ENCODE measurements around the gene RFXAP. TPM values are rescaled to one million over a fixed set of nuclear protein-coding genes. Genes with fewer than 3 reads are reported as not detected.

Gene RFXAP, protein sequence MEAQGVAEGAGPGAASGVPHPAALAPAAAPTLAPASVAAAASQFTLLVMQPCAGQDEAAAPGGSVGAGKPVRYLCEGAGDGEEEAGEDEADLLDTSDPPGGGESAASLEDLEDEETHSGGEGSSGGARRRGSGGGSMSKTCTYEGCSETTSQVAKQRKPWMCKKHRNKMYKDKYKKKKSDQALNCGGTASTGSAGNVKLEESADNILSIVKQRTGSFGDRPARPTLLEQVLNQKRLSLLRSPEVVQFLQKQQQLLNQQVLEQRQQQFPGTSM
- polyA plus RNA-seq (2012; rRNA removed), result 4.1 and 5.0 TPM in 2 replicates
- 4.9 and 5.8 TPM in 2 replicates for polyA plus RNA-seq (2012; cell fraction: cytosol; rRNA removed)
- polyA plus RNA-seq (2012; cell fraction: nucleus; rRNA removed), result 6.7 and 9.5 TPM in 2 replicates

DNA sequence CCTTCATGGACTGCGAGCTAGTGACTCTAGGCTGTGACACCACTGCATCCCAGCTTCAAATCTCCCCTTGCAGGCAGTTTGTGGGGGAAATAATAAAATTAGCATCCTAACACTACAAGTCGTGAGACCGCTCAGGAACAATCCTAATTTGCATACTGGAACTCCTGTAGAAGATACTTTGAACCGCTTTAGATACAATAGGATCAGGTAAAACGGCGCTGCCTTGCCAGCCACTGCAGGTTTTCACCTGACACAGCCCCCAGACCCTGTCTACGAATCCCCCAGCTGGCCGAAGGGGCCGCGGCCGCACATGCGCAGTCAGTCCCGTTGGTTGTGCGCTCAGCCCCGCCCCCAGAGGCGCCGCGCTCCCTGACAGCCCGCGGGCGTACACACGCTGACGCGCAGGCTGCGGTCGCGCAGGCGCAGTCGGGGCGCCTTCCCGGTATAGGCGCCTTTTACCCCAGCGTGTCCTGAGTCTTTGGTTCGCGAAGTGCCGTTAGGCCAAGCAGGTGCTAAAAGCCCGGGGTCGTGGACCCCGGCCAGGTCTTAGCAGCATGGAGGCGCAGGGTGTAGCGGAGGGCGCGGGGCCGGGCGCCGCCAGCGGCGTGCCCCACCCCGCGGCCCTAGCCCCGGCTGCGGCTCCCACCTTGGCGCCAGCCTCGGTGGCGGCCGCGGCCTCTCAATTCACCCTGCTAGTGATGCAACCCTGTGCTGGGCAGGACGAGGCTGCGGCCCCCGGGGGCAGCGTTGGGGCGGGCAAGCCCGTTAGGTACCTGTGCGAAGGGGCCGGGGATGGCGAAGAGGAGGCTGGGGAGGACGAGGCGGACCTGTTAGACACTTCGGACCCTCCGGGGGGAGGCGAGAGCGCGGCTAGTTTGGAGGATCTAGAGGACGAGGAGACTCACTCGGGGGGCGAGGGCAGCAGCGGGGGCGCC lies at the start of gene RFXAP:
Gene RFXAP, plus strand, starts transcription at position 419 of the 935 bp plus-strand sequence. Its CDS starts 136 bp downstream, at position 555.
- Histone ChIP-seq H3K27ac (ENCODE audit: low read depth in 2 of 2, low read length in 1 of 2) (peak within 1 kb of the TSS; percentile 29 to 56; a peak in 3 of 4 replicates), H3K9ac (peak within 1 kb of the TSS; percentile 69), H3K4me2 (peak within 1 kb of the TSS; percentile 90), H2AFZ (ENCODE audit: low read depth) (peak within 1 kb of the TSS; percentile 94), H3K4me1 (ENCODE audit: control insufficient read depth in 1 of 2, insufficient read depth in 2 of 2, low read depth in 1 of 2, low read length in 1 of 2) (peaks cover 0 to 4% of the 10 kb centered on the region in 2 experiments; a peak in 2 of 4 replicates), H4K20me1 (ENCODE audit: insufficient read depth) (no peaks in the 10 kb centered on the region), H3K36me3 (replicated peaks in 1 of 2; ENCODE audit: control insufficient read depth in 1 of 2, insufficient read depth in 2 of 2, low read length in 1 of 2) (no peaks in the 10 kb centered on the region), H3K27me3 (ENCODE audit: insufficient read depth) (no peaks in the 10 kb centered on the region), H3K4me3 (ENCODE audit: low read depth in 2 of 2, low read length in 1 of 2) (peak within 1 kb of the TSS; percentile 81 to 83), H3K79me2 (ENCODE audit: insufficient read depth) (peaks cover 40% of the 10 kb centered on the region), H3F3A (replicated peaks; ENCODE audit: insufficient read depth) (no peaks in the 10 kb centered on the region), H3K9me2 (no peaks in the 10 kb centered on the region), H3K9me3 (no peaks in the 10 kb centered on the region)
- 2% methylated on average over 19 of the region's 78 CpGs for WGBS (ENCODE audit: low lambda C conversion rate)
- ChIA-PET CTCF (interaction anchor here (1.0 to 1.2 kb wide), 2 partner anchors 39 to 181 kb away, joined by 3 read pairs; no protein-coding TSS in a partner anchor), POLR2A (interaction anchor here (0.6 kb wide), 1 partner anchor 183 kb away, joined by 3 read pairs; no protein-coding TSS in a partner anchor)
- TF ChIP-seq FOSL2 (IDR thresholded peaks at IDR 0.05; ENCODE audit: borderline replicate concordance, low read depth) (no peak), JUND (IDR thresholded peaks at IDR 0.05) (no peak), CHD2 (IDR thresholded peaks at IDR 0.05; ENCODE audit: low read length, partially characterized antibody) (no peak), GABPA (IDR thresholded peaks at IDR 0.05; ENCODE audit: low read depth) (no peak), TAF1 (IDR thresholded peaks at IDR 0.05; ENCODE audit: borderline replicate concordance, low read depth, low read length) (no peak), NRF1 (IDR thresholded peaks at IDR 0.05; ENCODE audit: low read depth, low read length) (peak; percentile 82), TEAD4 (IDR thresholded peaks at IDR 0.05; ENCODE audit: borderline replicate concordance, insufficient read depth) (no peak), POLR2AphosphoS5 (IDR thresholded peaks at IDR 0.05; ENCODE audit: low read depth, low read length) (peak; percentile 73), MEF2A (IDR thresholded peaks at IDR 0.05; ENCODE audit: borderline replicate concordance, low read depth) (no peak), EZH2phosphoT487 (IDR thresholded peaks at IDR 0.05; ENCODE audit: borderline replicate concordance, low read depth) (no peak), SIN3A (IDR thresholded peaks at IDR 0.05; ENCODE audit: borderline replicate concordance, low read depth, low read length) (peak; percentile 21; the same call in 1 of the 2 replicates), RCOR1 (IDR thresholded peaks at IDR 0.05; ENCODE audit: low read length) (no peak), ELF1 (IDR thresholded peaks at IDR 0.05) (no peak), RXRA (IDR thresholded peaks at IDR 0.05; ENCODE audit: borderline replicate concordance, low read depth) (no peak), GATA2 (CRISPR knock-in tag; IDR thresholded peaks at IDR 0.05) (no peak), MXI1 (IDR thresholded peaks at IDR 0.05; ENCODE audit: low read depth, low read length) (peak; percentile 90; the same call in 1 of the 2 replicates)
- TF ChIP-seq, protein P1, sequence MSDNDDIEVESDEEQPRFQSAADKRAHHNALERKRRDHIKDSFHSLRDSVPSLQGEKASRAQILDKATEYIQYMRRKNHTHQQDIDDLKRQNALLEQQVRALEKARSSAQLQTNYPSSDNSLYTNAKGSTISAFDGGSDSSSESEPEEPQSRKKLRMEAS (IDR thresholded peaks at IDR 0.05; ENCODE audit: low read depth), result 0 out of 2 replicates have a peak, but pooled peaks have one; percentile 26
- TF ChIP-seq, protein P2, sequence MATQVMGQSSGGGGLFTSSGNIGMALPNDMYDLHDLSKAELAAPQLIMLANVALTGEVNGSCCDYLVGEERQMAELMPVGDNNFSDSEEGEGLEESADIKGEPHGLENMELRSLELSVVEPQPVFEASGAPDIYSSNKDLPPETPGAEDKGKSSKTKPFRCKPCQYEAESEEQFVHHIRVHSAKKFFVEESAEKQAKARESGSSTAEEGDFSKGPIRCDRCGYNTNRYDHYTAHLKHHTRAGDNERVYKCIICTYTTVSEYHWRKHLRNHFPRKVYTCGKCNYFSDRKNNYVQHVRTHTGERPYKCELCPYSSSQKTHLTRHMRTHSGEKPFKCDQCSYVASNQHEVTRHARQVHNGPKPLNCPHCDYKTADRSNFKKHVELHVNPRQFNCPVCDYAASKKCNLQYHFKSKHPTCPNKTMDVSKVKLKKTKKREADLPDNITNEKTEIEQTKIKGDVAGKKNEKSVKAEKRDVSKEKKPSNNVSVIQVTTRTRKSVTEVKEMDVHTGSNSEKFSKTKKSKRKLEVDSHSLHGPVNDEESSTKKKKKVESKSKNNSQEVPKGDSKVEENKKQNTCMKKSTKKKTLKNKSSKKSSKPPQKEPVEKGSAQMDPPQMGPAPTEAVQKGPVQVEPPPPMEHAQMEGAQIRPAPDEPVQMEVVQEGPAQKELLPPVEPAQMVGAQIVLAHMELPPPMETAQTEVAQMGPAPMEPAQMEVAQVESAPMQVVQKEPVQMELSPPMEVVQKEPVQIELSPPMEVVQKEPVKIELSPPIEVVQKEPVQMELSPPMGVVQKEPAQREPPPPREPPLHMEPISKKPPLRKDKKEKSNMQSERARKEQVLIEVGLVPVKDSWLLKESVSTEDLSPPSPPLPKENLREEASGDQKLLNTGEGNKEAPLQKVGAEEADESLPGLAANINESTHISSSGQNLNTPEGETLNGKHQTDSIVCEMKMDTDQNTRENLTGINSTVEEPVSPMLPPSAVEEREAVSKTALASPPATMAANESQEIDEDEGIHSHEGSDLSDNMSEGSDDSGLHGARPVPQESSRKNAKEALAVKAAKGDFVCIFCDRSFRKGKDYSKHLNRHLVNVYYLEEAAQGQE (IDR thresholded peaks at IDR 0.05; ENCODE audit: low read depth, low read length), result no peak
- TF ChIP-seq, protein P3, sequence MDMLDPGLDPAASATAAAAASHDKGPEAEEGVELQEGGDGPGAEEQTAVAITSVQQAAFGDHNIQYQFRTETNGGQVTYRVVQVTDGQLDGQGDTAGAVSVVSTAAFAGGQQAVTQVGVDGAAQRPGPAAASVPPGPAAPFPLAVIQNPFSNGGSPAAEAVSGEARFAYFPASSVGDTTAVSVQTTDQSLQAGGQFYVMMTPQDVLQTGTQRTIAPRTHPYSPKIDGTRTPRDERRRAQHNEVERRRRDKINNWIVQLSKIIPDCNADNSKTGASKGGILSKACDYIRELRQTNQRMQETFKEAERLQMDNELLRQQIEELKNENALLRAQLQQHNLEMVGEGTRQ (IDR thresholded peaks at IDR 0.05; ENCODE audit: borderline replicate concordance, low read depth, low read length), result no peak
- DNase-seq, result peak; percentile 97
